Activated naive CD4-positive, alpha-beta T cell (primary cell): ENCODE measurements around the gene DEDD2.

Experiments
- DNase-seq, 4 experiments: peaks; one replicate each; lab custom pipeline; 2025; lab: John Stamatoyannopoulos, UW

The DEDD2 gene

DNA sequence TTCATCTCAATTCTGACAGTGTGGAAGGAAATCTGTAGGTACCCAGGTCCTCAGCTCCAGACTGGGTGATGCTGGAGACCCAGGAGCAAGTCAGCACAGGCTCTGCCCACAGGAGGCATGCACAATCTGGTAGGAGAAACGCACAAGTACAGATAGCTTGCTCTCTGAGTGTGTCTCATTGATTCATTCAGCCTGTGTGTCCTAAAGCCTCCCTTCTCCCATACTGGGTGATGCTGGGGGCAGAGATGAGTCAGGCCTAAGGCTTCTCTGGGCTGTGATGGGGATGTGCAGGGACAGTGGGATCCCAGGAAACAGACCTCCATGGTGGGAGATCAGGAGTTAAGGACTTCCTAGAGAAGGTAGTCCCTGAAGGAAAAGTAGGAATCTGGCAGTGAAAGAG, 9.4 kb upstream of the DEDD2 start:
- no peak for DNase-seq

DNA sequence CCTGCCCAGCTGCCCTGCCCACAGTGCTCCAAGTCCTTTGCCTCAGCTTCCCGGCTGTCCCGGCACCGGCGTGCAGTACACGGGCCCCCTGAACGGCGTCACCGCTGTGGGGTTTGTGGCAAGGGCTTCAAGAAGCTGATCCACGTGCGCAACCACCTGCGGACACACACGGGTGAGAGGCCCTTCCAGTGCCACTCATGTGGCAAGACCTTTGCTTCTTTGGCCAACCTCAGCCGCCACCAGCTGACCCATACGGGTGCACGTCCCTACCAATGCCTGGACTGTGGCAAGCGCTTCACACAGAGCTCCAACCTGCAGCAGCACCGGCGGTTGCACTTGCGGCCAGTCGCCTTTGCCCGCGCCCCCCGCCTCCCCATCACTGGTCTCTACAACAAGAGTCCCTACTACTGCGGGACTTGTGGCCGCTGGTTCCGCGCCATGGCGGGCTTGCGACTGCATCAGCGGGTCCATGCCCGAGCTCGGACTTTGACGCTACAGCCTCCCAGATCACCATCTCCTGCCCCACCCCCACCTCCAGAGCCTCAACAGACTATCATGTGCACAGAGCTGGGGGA, 8.3 kb upstream of the DEDD2 start:
- DNase-seq = no peak

DNA sequence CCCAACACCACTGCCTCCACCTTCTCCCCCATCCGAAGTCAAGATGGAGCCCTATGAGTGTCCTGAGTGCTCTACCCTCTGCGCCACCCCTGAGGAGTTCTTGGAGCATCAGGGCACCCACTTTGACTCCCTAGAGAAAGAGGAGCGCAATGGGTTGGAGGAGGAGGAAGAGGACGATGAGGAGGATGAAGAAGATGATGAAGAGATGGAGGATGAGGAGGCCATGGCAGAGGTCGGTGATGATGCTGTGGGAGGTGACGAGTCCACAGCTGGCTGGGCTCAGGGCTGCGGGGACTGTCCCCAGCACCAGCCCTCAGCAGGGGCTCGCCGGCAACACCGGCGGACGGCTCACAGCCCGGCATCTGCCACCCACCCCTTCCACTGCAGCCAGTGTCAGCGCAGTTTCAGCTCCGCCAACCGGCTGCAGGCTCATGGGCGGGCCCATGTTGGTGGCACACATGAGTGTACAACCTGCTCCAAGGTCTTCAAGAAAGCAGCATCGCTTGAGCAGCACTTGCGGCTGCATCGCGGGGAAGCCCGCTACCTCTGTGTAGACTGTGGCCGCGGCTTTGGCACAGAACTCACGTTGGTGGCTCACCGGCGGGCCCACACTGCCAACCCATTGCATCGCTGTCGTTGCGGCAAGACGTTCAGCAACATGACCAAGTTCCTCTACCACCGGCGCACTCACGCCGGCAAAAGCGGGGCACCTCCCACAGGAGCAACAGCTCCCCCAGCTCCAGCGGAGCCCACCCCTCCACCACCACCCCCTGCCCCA, 7.7 kb upstream of the DEDD2 start:
- no peak for DNase-seq

DNA sequence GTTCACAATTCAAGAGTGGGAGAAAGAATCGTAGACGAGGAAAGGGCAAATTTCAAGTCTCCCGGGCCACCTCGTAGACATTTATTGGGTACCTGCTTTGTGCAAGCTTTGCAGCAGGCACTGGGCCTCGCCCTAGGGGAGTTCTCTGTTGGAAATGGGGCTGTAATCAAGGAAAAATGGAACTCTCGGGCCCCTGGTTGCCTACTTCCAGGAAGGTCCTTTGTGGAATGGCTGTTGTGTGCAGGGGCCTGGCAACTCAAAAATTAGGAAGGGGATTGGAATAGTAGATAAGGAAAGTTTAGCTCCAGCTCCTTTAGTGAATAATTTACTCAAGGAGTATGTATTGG, 3.2 kb upstream of the DEDD2 start:
- DNase-seq = no peak

DNA sequence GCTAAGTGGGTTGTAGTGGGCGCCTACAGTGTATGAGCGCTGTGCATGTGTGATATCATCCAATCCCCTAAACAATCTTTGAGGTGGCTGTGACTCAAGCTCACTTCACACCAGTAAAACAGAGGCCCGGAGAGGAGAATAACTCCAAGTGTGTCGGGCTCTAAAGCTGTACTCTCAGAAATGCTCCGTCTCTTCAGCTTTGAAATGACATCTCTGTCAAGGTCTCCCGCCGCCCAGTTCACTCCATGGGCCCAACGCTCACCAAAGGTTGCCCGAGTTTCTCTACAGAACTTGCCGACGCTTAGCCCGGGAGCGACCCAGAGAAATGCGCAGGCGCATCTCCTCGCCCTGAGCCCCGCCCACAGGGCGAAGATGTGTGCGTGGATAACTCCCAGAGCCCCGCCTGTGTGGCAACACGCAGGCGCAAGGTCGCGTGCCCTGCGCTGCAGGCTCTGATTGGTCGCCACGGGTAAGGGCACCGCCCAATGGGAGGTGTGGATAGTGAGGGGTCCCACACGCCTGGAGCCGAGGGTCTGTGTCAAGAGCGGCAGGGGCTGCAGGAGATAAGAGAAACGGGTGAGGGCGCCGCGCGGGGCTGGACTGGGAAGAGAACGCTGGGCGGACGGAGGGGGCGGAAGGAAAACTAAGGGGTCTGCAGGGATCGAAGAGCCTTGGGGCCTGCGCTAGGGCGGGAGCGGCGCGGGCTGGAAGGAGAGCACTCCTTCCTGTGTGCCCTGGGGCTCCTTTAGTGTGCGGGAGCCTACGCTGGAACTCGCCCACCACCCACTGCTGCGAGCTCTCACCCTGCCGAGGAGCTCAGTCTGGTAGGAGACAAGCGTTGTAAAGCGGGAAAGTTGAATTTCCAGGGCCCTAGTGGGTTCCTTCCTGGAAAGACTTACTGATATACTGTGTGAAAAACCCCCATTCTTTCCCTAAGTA, 2.6 kb upstream of the DEDD2 start, which contains the start of gene ZNF526:
TSS of gene ZNF526 (plus strand) at position 501 of the 939 bp plus-strand sequence. CDS start 4,092 bp downstream, outside the sequence.
- DNase-seq = peak; percentile 81 to 96 (median 88)

DNA sequence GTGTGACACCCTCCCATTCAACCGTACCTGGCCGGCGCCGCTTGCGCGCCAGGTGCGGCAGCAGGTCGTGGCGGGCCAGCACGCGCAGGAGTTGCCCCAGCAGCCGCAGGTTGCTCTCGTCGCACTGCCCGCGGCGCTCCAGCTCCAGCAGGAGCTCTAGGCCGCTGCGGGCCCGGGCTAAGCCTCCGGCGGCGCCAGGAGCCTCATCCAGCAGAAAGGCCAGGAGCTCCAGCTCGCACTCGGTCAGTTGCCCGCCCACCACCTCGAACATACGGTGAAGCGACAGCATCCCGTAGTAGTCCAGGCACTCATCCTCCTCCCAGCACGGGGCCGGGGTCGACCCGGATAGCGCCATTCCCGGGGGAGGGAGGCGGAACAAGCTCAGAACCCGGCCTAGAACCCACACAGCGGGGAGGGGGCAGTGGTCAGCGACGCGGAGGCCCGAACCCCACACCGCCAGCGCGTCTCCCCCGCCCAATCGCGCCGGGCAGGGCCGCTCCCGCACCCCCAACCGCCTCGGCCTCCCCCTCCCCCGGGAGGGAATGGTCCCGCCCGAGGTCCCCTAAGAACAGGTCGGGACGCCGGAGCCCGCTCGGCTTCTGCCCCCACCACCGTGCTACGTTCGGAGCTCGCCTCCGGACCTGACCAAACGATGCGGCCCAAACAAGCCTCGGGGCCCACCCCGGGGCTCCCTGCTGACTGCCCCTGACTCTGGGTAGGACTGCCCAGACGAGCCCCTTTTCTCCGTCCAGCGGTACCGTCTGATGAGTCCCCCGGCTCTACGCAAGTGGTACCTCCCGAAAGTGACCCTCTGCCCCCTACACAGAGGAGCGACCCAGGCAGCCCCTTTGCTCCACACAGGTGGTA, 591 bp downstream of the DEDD2 start:
- DNase-seq = peak in 2 of 4 experiments; percentile 20 to 23

DNA sequence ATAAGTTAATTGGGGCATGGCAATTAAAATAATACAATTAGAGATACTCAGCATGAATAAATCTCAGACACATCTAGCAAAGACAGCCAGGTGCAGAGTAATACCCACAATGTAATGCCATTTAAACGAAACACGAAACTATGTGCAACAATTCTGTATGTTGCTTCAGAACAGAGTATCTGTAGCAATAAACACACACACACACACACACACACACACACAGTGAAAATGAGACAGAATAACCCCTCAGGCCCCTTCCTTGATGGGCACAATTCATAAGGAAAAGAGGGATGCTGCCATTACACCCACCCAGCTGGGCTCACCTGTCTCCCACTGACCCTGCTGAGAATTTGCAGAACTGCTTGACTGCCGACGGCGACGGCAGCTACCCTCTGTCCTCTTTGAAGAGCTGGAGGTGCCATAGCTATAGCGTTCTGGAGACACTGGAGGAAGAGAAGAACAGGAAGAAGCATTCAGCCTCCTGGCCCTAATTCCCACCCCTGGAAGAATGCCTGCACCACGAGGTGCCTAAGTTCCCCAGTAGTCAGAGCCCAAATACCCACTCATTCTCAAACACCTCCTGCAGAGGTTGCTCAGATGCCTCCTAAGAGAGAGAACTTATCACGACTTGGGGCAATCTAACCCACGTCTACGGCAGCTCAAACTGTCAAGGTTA, 2.5 kb downstream of the DEDD2 start:
- no peak for DNase-seq

DNA sequence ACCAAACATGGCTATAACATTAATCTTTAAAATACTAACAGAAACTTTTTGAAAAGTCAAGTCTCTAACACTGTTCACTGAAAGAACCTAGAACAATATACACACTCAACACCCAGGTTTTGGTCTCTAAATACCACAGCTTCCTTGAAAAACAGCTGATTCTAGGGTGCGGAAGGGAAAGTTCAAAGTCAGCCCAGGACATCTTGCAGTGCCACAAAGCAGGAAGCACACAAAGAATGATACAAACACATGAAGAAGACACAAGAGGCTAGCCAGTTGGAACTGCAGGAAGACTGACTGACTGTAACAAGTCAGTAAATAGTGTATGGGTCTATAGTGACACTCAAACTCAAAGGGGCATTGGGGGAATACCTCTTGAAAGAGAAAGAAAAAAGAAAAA, 4.6 kb downstream of the DEDD2 start:
- no peak for DNase-seq

DNA sequence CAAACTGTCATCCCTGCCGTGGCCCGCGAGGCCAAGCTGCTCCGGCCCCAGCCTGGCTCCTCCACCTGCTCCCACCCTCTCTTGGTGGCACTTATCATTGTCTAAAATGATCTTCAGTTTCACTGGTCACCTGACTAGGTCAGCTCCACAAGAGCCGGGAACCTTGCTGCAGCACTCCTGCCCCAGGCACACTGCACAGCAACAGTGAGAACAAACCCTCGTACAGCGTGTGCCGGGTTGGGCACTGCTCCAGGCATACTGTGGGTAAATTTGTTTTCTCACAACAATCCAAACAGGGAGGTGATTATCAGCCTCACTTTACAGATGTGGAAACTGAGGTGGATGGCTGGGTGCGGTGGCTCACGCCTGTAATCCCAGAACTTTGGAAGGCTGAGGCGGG, 8.9 kb downstream of the DEDD2 start:
- no peak for DNase-seq

DNA sequence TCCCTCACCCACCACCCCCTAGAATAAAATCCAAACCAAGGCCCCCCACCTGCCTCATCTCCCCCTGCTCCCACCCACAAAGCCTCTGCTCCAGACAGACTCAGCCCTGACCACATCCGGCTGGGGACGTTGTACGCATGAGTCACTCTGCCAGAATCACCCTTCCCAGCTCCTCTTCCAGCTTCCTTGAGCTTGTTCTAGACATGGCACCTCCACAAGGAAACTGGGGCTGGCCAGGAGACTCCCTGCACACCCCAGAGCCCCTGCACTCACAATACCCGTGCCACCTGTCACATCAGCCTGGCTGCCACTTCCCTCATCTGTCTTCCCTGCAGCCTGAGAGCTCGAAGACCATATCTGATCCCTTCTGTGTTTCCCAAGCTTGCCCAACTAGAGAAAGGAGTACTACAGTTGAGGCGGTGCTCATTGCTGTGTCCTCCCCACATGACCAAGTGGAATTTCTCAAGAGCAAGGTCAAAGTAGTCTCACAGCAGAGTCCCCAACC, 9.7 kb downstream of the DEDD2 start:
- no peak for DNase-seq

DNA sequence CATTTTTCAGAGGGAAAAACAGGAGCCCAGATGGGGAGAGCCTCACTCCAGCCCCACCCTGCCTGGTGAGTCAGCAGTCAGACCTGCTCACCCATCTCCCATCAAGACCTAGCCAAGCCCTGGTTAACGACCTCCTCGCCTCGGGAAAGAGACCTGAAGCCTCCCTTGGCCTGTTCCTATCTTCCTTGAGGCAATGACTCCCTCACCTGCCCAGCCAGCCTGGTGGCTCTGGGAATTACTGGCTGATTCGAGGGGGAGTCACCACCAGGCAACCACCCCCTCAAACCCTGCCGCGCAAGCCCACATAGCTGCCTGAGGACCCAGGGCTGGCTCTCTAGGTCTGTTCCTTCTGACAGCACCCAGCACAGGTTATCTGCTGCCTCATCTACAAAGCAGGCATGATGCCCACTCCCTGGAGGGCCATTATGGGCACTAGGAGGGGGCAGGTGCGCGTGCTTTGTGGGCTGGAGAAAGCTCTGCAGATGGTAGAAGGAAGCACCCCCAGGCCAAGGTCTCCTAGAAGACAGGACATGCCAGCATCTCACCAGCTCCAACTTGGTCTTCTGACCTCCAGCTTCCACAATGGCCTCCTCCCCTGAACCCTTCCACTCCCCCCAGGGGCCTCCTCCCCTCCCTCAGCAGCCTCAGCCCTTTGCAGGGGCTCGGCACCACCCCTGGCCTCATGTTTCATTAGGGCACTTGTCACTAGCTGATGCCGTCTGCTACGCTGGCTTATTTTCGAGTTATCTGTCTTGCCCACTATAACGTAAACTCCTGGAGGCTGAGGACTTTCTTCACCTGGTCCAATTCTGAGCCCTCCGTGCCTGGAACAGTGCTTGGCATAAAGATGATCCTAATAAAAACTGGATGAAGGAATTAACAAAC, 10.4 kb downstream of the DEDD2 start:
- no peak for DNase-seq

DNA sequence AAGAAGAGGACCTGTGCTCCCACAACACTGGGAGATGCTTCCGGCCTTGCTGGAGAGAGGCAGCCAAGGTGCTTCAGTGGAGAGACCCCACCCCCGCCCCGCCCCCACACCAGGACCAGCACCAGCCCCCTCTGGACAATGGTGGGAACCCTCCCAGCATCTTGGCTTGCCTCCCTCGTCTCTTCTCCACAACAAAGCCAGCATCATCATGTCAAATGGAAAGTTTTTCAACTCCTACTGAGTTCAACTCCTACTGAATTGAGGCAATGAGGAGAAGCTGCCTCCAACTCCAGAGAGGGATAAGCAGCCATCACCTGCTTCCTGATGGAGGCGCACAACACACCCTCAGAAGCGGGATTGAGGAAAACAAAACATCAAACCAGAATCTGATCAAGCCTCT, 12.8 kb downstream of the DEDD2 start:
- no peak for DNase-seq

DNA sequence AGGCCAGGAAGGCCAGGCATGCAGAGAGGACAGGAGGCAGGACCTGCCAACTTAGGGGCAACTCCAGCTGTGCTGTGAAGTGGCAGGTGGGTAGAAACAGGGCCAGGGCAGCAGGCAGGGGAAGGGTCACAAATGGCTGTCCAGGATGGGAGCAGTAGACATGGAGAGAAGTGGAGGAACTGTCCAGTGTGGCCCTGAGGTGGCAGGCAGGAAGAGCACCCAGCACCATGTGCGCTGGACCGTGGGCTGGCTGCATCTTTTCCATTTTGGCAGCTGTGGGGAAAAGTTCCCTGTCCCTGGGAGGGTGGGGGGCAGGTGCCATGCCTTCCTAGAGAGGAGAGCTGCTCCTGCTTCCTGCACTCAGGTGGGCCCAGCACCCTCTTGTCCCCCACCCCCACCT, 13.8 kb downstream of the DEDD2 start:
- DNase-seq = no peak

DNA sequence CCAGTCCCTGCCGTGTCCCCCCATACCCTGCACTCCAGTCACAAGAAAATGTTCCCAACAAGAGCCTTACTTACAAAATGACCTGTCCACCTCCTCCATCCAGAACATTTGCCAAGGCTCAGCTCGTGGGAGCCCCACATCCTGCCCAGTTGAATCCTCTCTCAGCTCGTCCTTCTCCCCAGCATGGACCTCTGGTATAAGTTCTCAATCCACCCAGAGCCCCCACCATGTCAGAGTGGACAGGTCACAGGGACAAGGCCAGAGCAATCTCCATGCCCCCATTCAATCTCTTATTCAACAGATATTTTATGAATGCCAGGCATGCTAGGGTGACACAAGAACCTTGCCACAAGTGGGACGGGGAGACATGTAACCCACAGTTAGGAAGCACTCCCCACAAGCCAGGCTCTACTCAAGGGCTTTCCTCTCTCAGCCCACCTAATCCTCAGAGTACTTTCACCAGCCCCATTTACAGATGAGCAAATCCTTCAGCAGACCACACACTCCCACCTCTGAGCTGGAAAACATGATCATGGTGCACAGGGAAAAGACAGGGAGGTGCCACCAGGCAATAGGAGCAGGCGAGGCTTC, 15.1 kb downstream of the DEDD2 start:
- no peak for DNase-seq

DNA sequence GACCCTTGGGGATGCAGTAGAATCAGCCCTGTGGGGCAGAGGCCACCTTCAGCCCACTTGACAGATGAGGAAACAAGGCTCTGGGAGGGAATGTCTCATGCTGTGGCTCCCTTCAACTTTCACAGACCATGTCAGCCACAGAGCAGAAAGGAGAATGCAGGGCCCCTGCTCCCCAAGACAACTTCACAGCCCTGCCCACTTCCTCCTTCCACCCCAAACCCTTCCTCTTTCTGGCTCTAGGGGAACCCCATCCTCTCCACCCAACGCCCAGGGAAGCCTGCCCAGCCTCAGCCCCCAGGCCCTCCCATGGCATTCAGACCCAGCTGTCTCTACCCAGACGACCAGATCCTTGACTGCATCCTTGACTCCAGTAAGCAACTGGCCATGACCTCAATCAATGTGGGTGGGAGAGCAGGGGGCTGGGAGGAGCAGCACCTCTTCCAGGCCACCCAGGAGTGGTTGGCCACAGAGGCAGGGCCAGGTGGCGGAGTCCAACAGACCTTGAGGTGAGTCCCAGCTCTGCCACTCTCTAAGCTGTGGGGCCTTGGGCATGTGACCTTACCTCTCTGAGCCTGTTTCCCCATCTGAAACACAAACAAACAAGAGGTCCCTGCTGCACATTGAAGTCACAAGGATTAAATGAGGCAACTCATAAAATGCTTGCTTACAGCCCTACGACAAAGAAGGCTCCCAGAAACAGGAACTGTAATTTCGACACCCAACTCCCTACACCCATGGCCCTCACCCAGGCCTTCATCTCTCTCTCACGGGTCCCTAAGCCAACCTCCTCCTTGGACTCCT, 15.8 kb downstream of the DEDD2 start:
- peak in 1 of 4 experiments; percentile 17 for DNase-seq

DNA sequence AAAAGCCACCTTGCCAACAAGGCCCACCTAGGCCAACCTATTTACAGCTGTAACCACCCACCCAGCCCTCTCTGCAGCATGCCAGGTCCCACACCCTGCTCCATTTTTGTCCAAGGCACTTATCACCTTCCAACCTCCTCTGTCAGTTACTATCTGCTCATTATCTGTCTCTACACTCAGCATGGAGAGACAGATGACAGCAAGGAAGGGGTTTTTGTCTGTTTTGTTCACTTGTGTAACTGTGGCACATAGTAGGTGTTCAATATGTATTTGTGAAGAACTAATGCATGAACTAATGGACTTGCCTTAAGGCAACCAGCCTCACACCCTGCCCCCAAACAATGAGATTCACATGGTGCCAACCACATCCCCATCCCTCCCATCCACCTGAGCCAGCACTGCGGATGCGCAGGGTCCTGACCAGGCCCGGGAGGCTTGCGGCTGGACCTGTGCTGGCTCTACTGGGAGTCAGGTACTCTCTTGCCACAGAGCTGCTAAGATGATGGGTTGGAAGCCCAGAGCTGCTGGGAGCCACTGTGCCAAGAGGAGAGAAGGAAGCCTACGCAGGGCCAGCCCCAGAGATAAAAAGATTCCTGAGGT, 17.3 kb downstream of the DEDD2 start:
- DNase-seq = no peak

DNA sequence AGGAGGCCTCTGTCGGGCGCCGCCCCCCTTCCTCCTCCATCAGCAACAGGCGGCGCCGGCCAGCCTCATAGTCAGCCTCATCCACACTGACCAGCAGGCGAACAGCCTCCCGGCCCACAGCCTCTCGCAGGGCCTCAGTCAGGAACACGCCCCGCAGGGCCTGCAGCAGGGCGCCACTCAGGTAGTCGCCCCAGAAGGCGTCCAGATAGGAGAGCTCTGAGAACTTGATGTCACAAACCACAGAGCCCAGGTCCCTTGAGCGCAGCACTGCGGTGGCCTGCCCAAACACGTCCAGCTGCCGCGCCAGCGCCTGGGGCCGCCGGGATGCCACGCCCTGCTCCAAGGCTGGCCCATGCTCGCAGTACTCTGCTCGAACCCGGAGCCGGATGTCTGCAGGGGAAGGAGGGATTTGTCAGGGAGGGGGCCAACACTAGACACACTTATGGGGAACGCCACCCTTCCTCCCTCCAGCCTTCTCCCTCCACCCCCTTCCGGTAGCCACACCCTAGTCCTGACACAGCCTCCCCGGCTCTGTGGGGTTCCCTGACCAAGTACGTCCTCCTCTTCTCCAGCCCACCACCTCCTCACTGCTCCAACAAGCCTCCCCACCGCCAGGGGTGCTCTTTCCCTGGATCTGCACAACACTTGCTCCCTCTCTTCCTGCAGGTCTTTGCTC, 17.9 kb downstream of the DEDD2 start:
- peak in 2 of 4 experiments; percentile 17 to 42 for DNase-seq
